Esophagus muscularis mucosa (tissue), 4 donors: ENCODE results near the gene AAR2. TPM values are rescaled to one million over a fixed set of nuclear protein-coding genes. Genes with fewer than 3 reads are reported as not detected.

Source experiments
- DNase-seq: peaks from one replicate; pipeline ENCODE4 v3.0.0-alpha.2; 2017; ENCODE audit errors: extremely low spot score
- H3K27ac ChIP-seq, 4 donors: fragments of 200-600 bp; sonication (generic); replicated peaks in 1 of 4; 1 replicate in 3 of 4; 2 replicates in 1 of 4; pipeline ENCODE4 v1.5.1; 2016 to 2019; ENCODE audit warnings: mild to moderate bottlenecking in 1 of 4
- H3K27me3 ChIP-seq, 4 donors: fragments of 200-600 bp; sonication (generic); one replicate each; pipeline versions ENCODE4 v1.5.1 to v1.6.0; 2016 to 2019
- H3K36me3 ChIP-seq, 4 donors: fragments of 200-600 bp; sonication (generic); one replicate each; pipeline ENCODE4 v1.5.1; 2016 to 2019
- H3K4me1 ChIP-seq, 4 donors: fragments of 200-600 bp; sonication (generic); one replicate each; pipeline ENCODE4 v1.5.1; 2016 to 2019
- H3K4me3 ChIP-seq, 4 donors: fragments of 200-600 bp; sonication (generic); 1 replicate in 2 of 4; 2 replicates in 2 of 4; pipeline ENCODE4 v1.5.1; 2016 to 2019; ENCODE audit warnings: mild to moderate bottlenecking in 4 of 4, moderate library complexity in 1 of 4
- H3K9me3 ChIP-seq, 4 donors: fragments of 200-600 bp; sonication (generic); 1 replicate in 3 of 4; 2 replicates in 1 of 4; pipeline ENCODE4 v1.5.1; 2016 to 2019
- CTCF ChIP-seq, 3 experiments: fragments of 200-600 bp in 2 of 3; fragments of 450-650 bp in 1 of 3; sonication (generic) in 2 of 3; IDR thresholded peaks; one replicate each; pipeline ENCODE4 v1.5.1; 2017 to 2019; ENCODE audit warnings: antibody characterized with exemption in 3 of 3, mild to moderate bottlenecking in 2 of 3, moderate library complexity in 1 of 3
- EP300 ChIP-seq: sonication (generic); formaldehyde crosslinking; IDR thresholded peaks from one replicate; pipeline ENCODE4 v1.6.1; 2017; ENCODE audit warnings: antibody characterized with exemption
- POLR2A ChIP-seq: fragments of 450-650 bp; IDR thresholded peaks from one replicate; pipeline ENCODE4 v1.6.1; 2017; ENCODE audit warnings: antibody characterized with exemption, moderate library complexity, mild to moderate bottlenecking, low read depth
- POLR2AphosphoS5 ChIP-seq, 2 donors: sonication (generic); formaldehyde crosslinking; IDR thresholded peaks; one replicate each; pipeline ENCODE4 v1.6.1; 2017; ENCODE audit warnings: antibody characterized with exemption in 2 of 2
- WGBS: methylation state at CpG from one replicate; pipeline ENCODE4 v1.1.5; 2018; 5-methylcytosine and 5-hydroxymethylcytosine counted together
- intact Hi-C: fragments of 100-400 bp; cut with DNase I; formaldehyde crosslinking; loops from one replicate; pipeline ENCODE4 v1.15.1; 2023
- total RNA-seq, 4 donors: library from RNA; depleted of rRNA; stranded (reverse); fragments of >200 nt; gene quantifications; one replicate each; pipeline versions ENCODE4 v1.1.0 to v1.2.1, GENCODE V29; 2016

AAR2 gene
- total RNA-seq, 4 donors from 2014 or later = 37.8 to 53.7 (median 47.2) TPM

GRCh38 chr20:36203861-36204260 lies 32.4 kb upstream of the AAR2 start:
- peaks cover 0 to 8% (median 3%) of the 10 kb centered on the region in 4 donors for H3K4me1 ChIP-seq
- peaks cover 0 to 49% (median 28%) of the 10 kb centered on the region in 4 donors for H3K36me3 ChIP-seq
- H3K9me3 ChIP-seq = no peaks in the 10 kb centered on the region
- no peak for DNase-seq
- 89% methylated on average over 3 of the region's 3 CpGs for WGBS
- TF ChIP-seq EP300 (no peak), POLR2A (no peak), POLR2AphosphoS5 (IDR thresholded peaks at IDR 0.05) (no peak), CTCF (IDR thresholded peaks at IDR 0.05) (no peak)
- H3K27ac ChIP-seq = no peak overlapping the region
- H3K4me3 ChIP-seq = no peak overlapping the region
- no peaks in the 10 kb centered on the region for H3K27me3 ChIP-seq
- intact Hi-C loops = loop anchor here (2.0 kb wide), 1 partner anchor 235 kb away; no protein-coding TSS in a partner anchor

GRCh38 chr20:36205026-36205425 lies 31.3 kb upstream of the AAR2 start:
- WGBS = 90% methylated on average over 3 of the region's 3 CpGs
- H3K9me3 ChIP-seq = no peaks in the 10 kb centered on the region
- H3K36me3 ChIP-seq = peaks cover 0 to 61% (median 36%) of the 10 kb centered on the region in 4 donors
- H3K4me1 ChIP-seq = peaks cover 0 to 8% (median 3%) of the 10 kb centered on the region in 4 donors
- TF ChIP-seq POLR2A = no peak
- TF ChIP-seq POLR2AphosphoS5 (IDR thresholded peaks at IDR 0.05) = no peak
- TF ChIP-seq CTCF (IDR thresholded peaks at IDR 0.05) = no peak
- TF ChIP-seq EP300 = no peak
- DNase-seq = no peak
- H3K27me3 ChIP-seq = no peaks in the 10 kb centered on the region
- H3K27ac ChIP-seq = no peak overlapping the region
- H3K4me3 ChIP-seq = no peak overlapping the region
- intact Hi-C loops = no loop called here

GRCh38 chr20:36206068-36206467 lies 30.2 kb upstream of the AAR2 start:
- H3K27ac ChIP-seq = no peak overlapping the region
- H3K4me1 ChIP-seq = peaks cover 0 to 8% (median 3%) of the 10 kb centered on the region in 4 donors
- no peaks in the 10 kb centered on the region for H3K9me3 ChIP-seq
- TF ChIP-seq POLR2A (no peak), POLR2AphosphoS5 (IDR thresholded peaks at IDR 0.05) (no peak), EP300 (no peak), CTCF (IDR thresholded peaks at IDR 0.05) (no peak)
- H3K36me3 ChIP-seq = peaks cover 0 to 68% (median 39%) of the 10 kb centered on the region in 4 donors
- DNase-seq = no peak
- H3K27me3 ChIP-seq = no peaks in the 10 kb centered on the region
- intact Hi-C loops = no loop called here
- 79% methylated on average over 8 of the region's 9 CpGs for WGBS
- H3K4me3 ChIP-seq = no peak overlapping the region

GRCh38 chr20:36206641-36207040 lies 29.6 kb upstream of the AAR2 start:
- 87% methylated on average over 9 of the region's 9 CpGs for WGBS
- Histone ChIP-seq H3K4me1 (peaks cover 0 to 8% (median 3%) of the 10 kb centered on the region in 4 donors), H3K27me3 (no peaks in the 10 kb centered on the region), H3K27ac (no peak overlapping the region), H3K36me3 (peaks cover 0 to 71% (median 39%) of the 10 kb centered on the region in 4 donors), H3K9me3 (no peaks in the 10 kb centered on the region), H3K4me3 (no peak overlapping the region)
- TF ChIP-seq POLR2AphosphoS5 (IDR thresholded peaks at IDR 0.05) = no peak
- DNase-seq = no peak
- intact Hi-C loops = no loop called here

- TF ChIP-seq POLR2AphosphoS5 (IDR thresholded peaks at IDR 0.05) (no peak), CTCF (IDR thresholded peaks at IDR 0.05) (no peak), POLR2A (no peak), EP300 (no peak)
- Histone ChIP-seq H3K9me3 (no peaks in the 10 kb centered on the region), H3K27me3 (no peaks in the 10 kb centered on the region), H3K4me1 (peaks cover 0 to 8% (median 2%) of the 10 kb centered on the region in 4 donors), H3K27ac (no peak overlapping the region), H3K36me3 (peaks cover 0 to 74% (median 40%) of the 10 kb centered on the region in 4 donors), H3K4me3 (no peak overlapping the region)
- WGBS = 91% methylated on average over 11 of the region's 11 CpGs
- DNase-seq = no peak
- intact Hi-C loops = no loop called here
These were observed 28.7 kb upstream of the AAR2 start for GRCh38 chr20:36207602-36208001.
